ENCODE results near the gene SERPINA5.

DNA sequence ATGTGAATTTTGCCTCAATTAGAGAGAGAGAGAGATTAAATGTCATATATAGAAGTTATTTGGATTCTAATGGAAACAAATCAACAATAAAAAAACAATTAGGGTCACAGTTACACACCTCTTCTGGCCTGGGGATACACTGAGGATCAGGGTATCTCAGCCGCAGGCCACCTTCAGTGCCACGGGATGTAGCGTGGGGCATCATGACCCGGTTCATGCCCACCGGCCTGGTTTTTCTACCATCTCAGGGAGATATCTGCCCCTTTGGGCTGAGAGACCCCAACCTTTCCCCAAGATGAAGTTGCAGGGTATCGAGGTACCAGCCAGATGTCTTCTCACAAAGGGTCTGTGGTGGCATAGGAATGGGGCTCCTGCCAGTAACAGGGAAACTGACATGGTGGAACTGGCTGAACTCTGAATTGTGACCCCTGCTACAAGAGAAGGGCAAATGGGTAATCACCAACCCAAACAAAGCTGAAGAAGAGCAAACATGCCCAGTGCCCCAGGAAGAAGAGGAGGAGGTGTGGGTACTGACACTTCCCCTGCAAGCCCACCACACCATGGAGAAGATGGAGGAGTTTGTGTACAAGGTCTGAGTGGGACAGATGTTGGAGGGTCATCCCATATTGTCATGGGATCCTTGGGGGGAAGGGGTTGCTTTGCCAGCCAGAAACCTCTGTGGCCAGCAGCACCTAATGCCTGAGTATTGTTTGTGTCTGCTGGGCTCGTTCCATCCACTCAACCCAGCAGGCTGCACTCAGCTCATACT is 50.5 kb downstream of the SERPINA5 start:
- TF ChIP-seq ZFP30 (CRISPR knock-in tag; IDR thresholded peaks at IDR 0.05) (no peak), TCF4 (CRISPR knock-in tag; IDR thresholded peaks at IDR 0.05; ENCODE audit: borderline replicate concordance) (no peak), PPARA (CRISPR knock-in tag; IDR thresholded peaks at IDR 0.05; ENCODE audit: borderline replicate concordance) (no peak), SNAI2 (CRISPR knock-in tag; IDR thresholded peaks at IDR 0.05) (no peak), ARNTL (CRISPR knock-in tag; IDR thresholded peaks at IDR 0.05; ENCODE audit: borderline replicate concordance, low read depth) (no peak), ZC3H10 (CRISPR knock-in tag; IDR thresholded peaks at IDR 0.05) (no peak), ESRRG (CRISPR knock-in tag; IDR thresholded peaks at IDR 0.05) (no peak), RARB (CRISPR knock-in tag; IDR thresholded peaks at IDR 0.05) (no peak), ZFP3 (CRISPR knock-in tag; IDR thresholded peaks at IDR 0.05) (no peak), GLIS3 (CRISPR knock-in tag; IDR thresholded peaks at IDR 0.05) (no peak)
- TF ChIP-seq, protein P1, sequence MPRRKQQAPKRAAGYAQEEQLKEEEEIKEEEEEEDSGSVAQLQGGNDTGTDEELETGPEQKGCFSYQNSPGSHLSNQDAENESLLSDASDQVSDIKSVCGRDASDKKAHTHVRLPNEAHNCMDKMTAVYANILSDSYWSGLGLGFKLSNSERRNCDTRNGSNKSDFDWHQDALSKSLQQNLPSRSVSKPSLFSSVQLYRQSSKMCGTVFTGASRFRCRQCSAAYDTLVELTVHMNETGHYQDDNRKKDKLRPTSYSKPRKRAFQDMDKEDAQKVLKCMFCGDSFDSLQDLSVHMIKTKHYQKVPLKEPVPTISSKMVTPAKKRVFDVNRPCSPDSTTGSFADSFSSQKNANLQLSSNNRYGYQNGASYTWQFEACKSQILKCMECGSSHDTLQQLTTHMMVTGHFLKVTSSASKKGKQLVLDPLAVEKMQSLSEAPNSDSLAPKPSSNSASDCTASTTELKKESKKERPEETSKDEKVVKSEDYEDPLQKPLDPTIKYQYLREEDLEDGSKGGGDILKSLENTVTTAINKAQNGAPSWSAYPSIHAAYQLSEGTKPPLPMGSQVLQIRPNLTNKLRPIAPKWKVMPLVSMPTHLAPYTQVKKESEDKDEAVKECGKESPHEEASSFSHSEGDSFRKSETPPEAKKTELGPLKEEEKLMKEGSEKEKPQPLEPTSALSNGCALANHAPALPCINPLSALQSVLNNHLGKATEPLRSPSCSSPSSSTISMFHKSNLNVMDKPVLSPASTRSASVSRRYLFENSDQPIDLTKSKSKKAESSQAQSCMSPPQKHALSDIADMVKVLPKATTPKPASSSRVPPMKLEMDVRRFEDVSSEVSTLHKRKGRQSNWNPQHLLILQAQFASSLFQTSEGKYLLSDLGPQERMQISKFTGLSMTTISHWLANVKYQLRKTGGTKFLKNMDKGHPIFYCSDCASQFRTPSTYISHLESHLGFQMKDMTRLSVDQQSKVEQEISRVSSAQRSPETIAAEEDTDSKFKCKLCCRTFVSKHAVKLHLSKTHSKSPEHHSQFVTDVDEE (CRISPR knock-in tag; IDR thresholded peaks at IDR 0.05) = no peak
- TF ChIP-seq, protein P2, sequence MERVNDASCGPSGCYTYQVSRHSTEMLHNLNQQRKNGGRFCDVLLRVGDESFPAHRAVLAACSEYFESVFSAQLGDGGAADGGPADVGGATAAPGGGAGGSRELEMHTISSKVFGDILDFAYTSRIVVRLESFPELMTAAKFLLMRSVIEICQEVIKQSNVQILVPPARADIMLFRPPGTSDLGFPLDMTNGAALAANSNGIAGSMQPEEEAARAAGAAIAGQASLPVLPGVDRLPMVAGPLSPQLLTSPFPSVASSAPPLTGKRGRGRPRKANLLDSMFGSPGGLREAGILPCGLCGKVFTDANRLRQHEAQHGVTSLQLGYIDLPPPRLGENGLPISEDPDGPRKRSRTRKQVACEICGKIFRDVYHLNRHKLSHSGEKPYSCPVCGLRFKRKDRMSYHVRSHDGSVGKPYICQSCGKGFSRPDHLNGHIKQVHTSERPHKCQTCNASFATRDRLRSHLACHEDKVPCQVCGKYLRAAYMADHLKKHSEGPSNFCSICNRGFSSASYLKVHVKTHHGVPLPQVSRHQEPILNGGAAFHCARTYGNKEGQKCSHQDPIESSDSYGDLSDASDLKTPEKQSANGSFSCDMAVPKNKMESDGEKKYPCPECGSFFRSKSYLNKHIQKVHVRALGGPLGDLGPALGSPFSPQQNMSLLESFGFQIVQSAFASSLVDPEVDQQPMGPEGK (CRISPR knock-in tag; IDR thresholded peaks at IDR 0.05; ENCODE audit: borderline replicate concordance) = no peak
